Esophagus muscularis mucosa (tissue), 4 donors: ENCODE results near the gene GSE1. TPM values are rescaled to one million over a fixed set of nuclear protein-coding genes. Genes with fewer than 3 reads are reported as not detected.

Experiments used
- DNase-seq: peaks from one replicate; pipeline ENCODE4 v3.0.0-alpha.2; 2017; ENCODE audit errors: extremely low spot score
- H3K27ac ChIP-seq, 4 donors: fragments of 200-600 bp; sonication (generic); replicated peaks in 1 of 4; 1 replicate in 3 of 4; 2 replicates in 1 of 4; pipeline ENCODE4 v1.5.1; 2016 to 2019; ENCODE audit warnings: mild to moderate bottlenecking in 1 of 4
- H3K27me3 ChIP-seq, 4 donors: fragments of 200-600 bp; sonication (generic); one replicate each; pipeline versions ENCODE4 v1.5.1 to v1.6.0; 2016 to 2019
- H3K36me3 ChIP-seq, 4 donors: fragments of 200-600 bp; sonication (generic); one replicate each; pipeline ENCODE4 v1.5.1; 2016 to 2019
- H3K4me1 ChIP-seq, 4 donors: fragments of 200-600 bp; sonication (generic); one replicate each; pipeline ENCODE4 v1.5.1; 2016 to 2019
- H3K4me3 ChIP-seq, 4 donors: fragments of 200-600 bp; sonication (generic); 1 replicate in 2 of 4; 2 replicates in 2 of 4; pipeline ENCODE4 v1.5.1; 2016 to 2019; ENCODE audit warnings: mild to moderate bottlenecking in 4 of 4, moderate library complexity in 1 of 4
- H3K9me3 ChIP-seq, 4 donors: fragments of 200-600 bp; sonication (generic); 1 replicate in 3 of 4; 2 replicates in 1 of 4; pipeline ENCODE4 v1.5.1; 2016 to 2019
- EP300 ChIP-seq: sonication (generic); formaldehyde crosslinking; IDR thresholded peaks from one replicate; pipeline ENCODE4 v1.6.1; 2017; ENCODE audit warnings: antibody characterized with exemption
- POLR2A ChIP-seq: fragments of 450-650 bp; IDR thresholded peaks from one replicate; pipeline ENCODE4 v1.6.1; 2017; ENCODE audit warnings: antibody characterized with exemption, moderate library complexity, mild to moderate bottlenecking, low read depth
- POLR2AphosphoS5 ChIP-seq, 2 donors: sonication (generic); formaldehyde crosslinking; IDR thresholded peaks; one replicate each; pipeline ENCODE4 v1.6.1; 2017; ENCODE audit warnings: antibody characterized with exemption in 2 of 2
- WGBS: methylation state at CpG from one replicate; pipeline ENCODE4 v1.1.5; 2018; 5-methylcytosine and 5-hydroxymethylcytosine counted together
- intact Hi-C: fragments of 100-400 bp; cut with DNase I; formaldehyde crosslinking; loops from one replicate; pipeline ENCODE4 v1.15.1; 2023
- total RNA-seq, 4 donors: library from RNA; depleted of rRNA; stranded (reverse); fragments of >200 nt; gene quantifications; one replicate each; pipeline versions ENCODE4 v1.1.0 to v1.2.1, GENCODE V29; 2016
- TF ChIP-seq, protein P1 (sequence below), 3 experiments: fragments of 200-600 bp in 2 of 3; fragments of 450-650 bp in 1 of 3; sonication (generic) in 2 of 3; IDR thresholded peaks; one replicate each; pipeline ENCODE4 v1.5.1; 2017 to 2019; ENCODE audit warnings: antibody characterized with exemption in 3 of 3, mild to moderate bottlenecking in 2 of 3, moderate library complexity in 1 of 3

Gene GSE1
- total RNA-seq, 4 donors from 2014 or later, result 45.4 to 79.4 (median 49.5) TPM

DNA sequence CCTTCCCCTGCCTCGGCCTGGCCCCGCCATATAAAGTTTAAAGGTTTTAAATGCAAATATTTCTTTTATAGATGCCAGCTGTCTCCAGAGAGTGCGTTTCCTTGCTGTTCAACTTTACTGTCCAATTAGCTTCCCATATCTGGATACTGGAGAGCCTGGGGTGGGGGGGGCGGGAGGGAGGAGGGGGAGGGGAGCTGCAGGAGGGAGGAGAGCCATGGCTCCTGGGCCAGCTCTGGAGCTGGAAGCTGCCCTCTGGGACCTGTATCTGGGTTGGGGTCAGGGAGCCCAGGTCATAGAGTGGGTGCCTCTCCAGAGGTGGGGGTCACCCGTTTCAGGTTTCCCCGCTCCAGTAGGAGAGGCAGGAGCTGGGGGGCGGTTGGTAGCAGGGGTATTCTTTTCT lies 6.2 kb upstream of the GSE1 start:
- DNase-seq, result no peak
- intact Hi-C loops, result no loop called here
- Histone ChIP-seq H3K36me3 (no peaks in the 10 kb centered on the region), H3K27ac (peak overlapping the region in 1 of 4 donors; percentile 23), H3K27me3 (no peaks in the 10 kb centered on the region), H3K9me3 (no peaks in the 10 kb centered on the region), H3K4me1 (peaks cover 42 to 69% (median 63%) of the 10 kb centered on the region in 4 donors), H3K4me3 (peak overlapping the region in 1 of 4 donors; percentile 1)
- TF ChIP-seq EP300, result no peak
- TF ChIP-seq POLR2AphosphoS5 (IDR thresholded peaks at IDR 0.05), result no peak
- TF ChIP-seq, protein P1, sequence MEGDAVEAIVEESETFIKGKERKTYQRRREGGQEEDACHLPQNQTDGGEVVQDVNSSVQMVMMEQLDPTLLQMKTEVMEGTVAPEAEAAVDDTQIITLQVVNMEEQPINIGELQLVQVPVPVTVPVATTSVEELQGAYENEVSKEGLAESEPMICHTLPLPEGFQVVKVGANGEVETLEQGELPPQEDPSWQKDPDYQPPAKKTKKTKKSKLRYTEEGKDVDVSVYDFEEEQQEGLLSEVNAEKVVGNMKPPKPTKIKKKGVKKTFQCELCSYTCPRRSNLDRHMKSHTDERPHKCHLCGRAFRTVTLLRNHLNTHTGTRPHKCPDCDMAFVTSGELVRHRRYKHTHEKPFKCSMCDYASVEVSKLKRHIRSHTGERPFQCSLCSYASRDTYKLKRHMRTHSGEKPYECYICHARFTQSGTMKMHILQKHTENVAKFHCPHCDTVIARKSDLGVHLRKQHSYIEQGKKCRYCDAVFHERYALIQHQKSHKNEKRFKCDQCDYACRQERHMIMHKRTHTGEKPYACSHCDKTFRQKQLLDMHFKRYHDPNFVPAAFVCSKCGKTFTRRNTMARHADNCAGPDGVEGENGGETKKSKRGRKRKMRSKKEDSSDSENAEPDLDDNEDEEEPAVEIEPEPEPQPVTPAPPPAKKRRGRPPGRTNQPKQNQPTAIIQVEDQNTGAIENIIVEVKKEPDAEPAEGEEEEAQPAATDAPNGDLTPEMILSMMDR (IDR thresholded peaks at IDR 0.05), result no peak
- no peak for TF ChIP-seq POLR2A
- whole genome bisulfite sequencing, result 41% methylated on average over 7 of the region's 7 CpGs

DNA sequence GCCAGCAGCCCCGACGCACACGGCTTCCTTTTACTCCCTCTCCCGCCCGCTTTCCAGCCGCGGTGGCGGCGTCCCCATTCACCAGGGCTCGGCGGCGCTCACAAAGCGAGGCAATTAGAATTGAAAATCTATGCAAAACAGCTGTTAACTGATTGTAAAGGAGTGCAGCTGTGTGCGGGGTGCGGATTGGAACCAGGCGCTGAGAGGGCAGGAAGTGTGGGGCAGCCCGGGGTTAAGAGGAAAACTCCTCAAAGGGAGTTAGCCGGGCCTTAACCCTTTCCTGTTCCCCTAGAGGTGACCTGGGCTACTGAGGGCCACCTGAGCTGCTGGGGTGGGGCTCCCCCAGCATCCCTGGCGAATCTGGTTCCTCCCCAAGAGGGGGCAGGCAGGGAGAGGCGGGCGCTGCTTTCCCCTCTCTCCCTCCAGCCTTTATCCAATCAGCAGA lies 5.8 kb upstream of the GSE1 start:
- TF ChIP-seq EP300, result no peak
- no peak for TF ChIP-seq POLR2AphosphoS5 (IDR thresholded peaks at IDR 0.05)
- TF ChIP-seq POLR2A, result no peak
- TF ChIP-seq, protein P1 (IDR thresholded peaks at IDR 0.05), result no peak
- Histone ChIP-seq H3K36me3 (no peaks in the 10 kb centered on the region), H3K9me3 (no peaks in the 10 kb centered on the region), H3K4me3 (peak overlapping the region in 1 of 4 donors; percentile 1), H3K27ac (no peak overlapping the region), H3K27me3 (no peaks in the 10 kb centered on the region), H3K4me1 (peaks cover 44 to 69% (median 63%) of the 10 kb centered on the region in 4 donors)
- DNase-seq, result no peak
- WGBS, result 36% methylated on average over 21 of the region's 21 CpGs
- intact Hi-C loops, result no loop called here

DNA sequence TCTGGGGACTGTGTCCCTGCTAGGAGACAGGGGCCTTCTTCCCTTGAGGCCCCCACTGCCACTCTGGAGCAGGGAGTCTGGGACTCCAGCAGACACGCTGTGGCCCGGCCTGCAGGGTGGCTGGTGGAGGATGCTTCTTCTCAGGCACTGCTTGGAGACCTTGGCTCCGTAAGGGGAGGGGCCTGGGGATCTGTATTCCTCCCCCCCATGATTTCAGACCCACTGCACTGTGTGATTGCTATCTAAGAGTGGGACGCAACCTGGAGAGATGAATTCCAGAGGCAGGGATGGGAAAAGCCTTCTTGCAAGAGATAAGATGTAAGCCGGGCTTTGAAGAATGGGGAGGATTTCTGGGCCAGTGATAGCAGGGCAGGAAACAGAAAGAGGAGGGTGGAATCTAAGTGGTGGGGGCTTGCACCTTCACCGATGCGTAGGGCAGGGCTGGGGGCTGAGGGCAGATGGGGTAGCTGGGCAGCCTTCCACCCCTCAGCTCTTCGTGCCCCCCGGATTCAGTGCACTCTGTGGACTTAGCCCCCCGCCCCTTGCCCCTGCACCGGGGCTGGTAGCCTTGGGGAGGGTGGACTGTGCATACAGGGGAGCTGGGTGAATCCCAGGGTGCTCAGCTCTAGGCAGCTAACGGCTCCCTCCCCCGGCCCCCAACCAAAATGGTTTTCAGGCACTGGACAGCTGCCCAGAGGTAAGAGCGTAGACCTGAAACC lies 5.2 kb upstream of the GSE1 start:
- Histone ChIP-seq H3K27me3 (no peaks in the 10 kb centered on the region), H3K27ac (no peak overlapping the region), H3K36me3 (no peaks in the 10 kb centered on the region), H3K9me3 (no peaks in the 10 kb centered on the region), H3K4me3 (no peak overlapping the region), H3K4me1 (peaks cover 43 to 69% (median 63%) of the 10 kb centered on the region in 4 donors)
- TF ChIP-seq, protein P1 (IDR thresholded peaks at IDR 0.05), result no peak
- TF ChIP-seq POLR2A (no peak), POLR2AphosphoS5 (IDR thresholded peaks at IDR 0.05) (no peak), EP300 (no peak)
- intact Hi-C loops, result no loop called here
- 85% methylated on average over 6 of the region's 14 CpGs for WGBS
- DNase-seq, result no peak

DNA sequence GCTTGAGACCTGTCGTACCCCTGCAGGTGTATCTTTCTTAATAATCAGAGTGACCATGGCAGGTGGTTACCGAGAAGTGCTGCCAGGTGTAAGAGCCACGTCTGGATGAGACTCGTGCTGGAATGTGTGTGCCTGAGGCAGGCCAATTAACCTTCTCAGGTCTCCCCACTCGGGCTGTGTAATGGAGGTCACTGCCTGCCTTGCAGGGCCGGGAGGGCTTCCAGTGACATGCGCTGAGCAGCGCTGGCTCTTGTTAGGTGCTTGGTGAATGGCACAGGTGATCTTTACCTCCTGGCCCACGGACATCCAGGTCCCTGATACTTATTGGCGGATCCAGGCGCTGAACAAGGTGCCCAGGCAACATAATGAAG lies 4.6 kb upstream of the GSE1 start:
- DNase-seq, result no peak
- 62% methylated on average over 4 of the region's 11 CpGs for WGBS
- Histone ChIP-seq H3K27me3 (no peaks in the 10 kb centered on the region), H3K9me3 (no peaks in the 10 kb centered on the region), H3K36me3 (no peaks in the 10 kb centered on the region), H3K27ac (no peak overlapping the region), H3K4me3 (no peak overlapping the region), H3K4me1 (peaks cover 43 to 70% (median 67%) of the 10 kb centered on the region in 4 donors)
- no peak for TF ChIP-seq EP300
- TF ChIP-seq POLR2AphosphoS5 (IDR thresholded peaks at IDR 0.05), result no peak
- TF ChIP-seq, protein P1 (IDR thresholded peaks at IDR 0.05), result no peak
- no peak for TF ChIP-seq POLR2A
- intact Hi-C loops, result no loop called here
